HepG2 (cell line): ENCODE results near the gene ADAMTS13. TPM values are rescaled to one million over a fixed set of nuclear protein-coding genes. Genes with fewer than 3 reads are reported as not detected.

Experiments used
- IRF9 ChIP-seq: sonication (generic); formaldehyde crosslinking; IDR thresholded peaks from 2 replicates; pipeline ENCODE4 v1.8.0; 2022; ENCODE audit warnings: missing genetic modification reagents, mild to moderate bottlenecking, borderline replicate concordance
- KIAA2018 ChIP-seq: sonication (generic); formaldehyde crosslinking; IDR thresholded peaks from 2 replicates; pipeline ENCODE4 v1.5.0; 2020; ENCODE audit warnings: mild to moderate bottlenecking, missing genetic modification reagents, borderline replicate concordance
- MZF1 ChIP-seq: sonication (generic); formaldehyde crosslinking; IDR thresholded peaks from 2 replicates; pipeline ENCODE4 v1.8.1; 2023; ENCODE audit warnings: mild to moderate bottlenecking, missing genetic modification reagents, borderline replicate concordance
- SMC3 ChIP-seq: IDR thresholded peaks from 2 replicates; pipeline ENCODE4 v1.6.1; 2011; ENCODE audit warnings: low read length, improper control_type of control experiment
- SUZ12 ChIP-seq: fragments of 150-350 bp; IDR thresholded peaks from 2 replicates; pipeline ENCODE4 v1.6.1; 2014; ENCODE audit warnings: low read depth, low read length
- WIZ ChIP-seq: sonication (generic); formaldehyde crosslinking; IDR thresholded peaks from 2 replicates; pipeline ENCODE4 v1.5.1; 2020; ENCODE audit warnings: mild to moderate bottlenecking, missing genetic modification reagents
- ZFAT ChIP-seq: sonication (generic); formaldehyde crosslinking; conservative IDR thresholded peaks from 2 replicates; pipeline ENCODE4 v1.8.1; 2023; ENCODE audit warnings: missing genetic modification reagents, inconsistent platforms
- ZNF331 ChIP-seq: sonication (generic); formaldehyde crosslinking; IDR thresholded peaks from 2 replicates; pipeline ENCODE4 v1.4.0; 2020; ENCODE audit warnings: missing genetic modification reagents
- ZNF619 ChIP-seq: sonication (generic); formaldehyde crosslinking; IDR thresholded peaks from 2 replicates; pipeline ENCODE4 v1.4.0; 2020; ENCODE audit warnings: mild to moderate bottlenecking, missing genetic modification reagents
- ZNF670 ChIP-seq: sonication (generic); formaldehyde crosslinking; IDR thresholded peaks from 2 replicates; pipeline ENCODE4 v1.8.0; 2022; ENCODE audit warnings: mild to moderate bottlenecking, missing genetic modification reagents, borderline replicate concordance
- ZNF776 ChIP-seq: sonication (generic); formaldehyde crosslinking; IDR thresholded peaks from 2 replicates; pipeline ENCODE4 v1.4.0; 2020; ENCODE audit warnings: mild to moderate bottlenecking, missing genetic modification reagents
- polyA plus RNA-seq, 8 experiments: library from polyadenylated mRNA; depleted of rRNA in 3 of 8; stranded (reverse) in 7 of 8; unstranded in 1 of 8; fragments of >200 nt; fragmentation: Illumina TruSeq in 4 of 8; extraction: Trizol in 4 of 8; gene quantifications; 2 replicates each; pipeline versions ENCODE4 v1.2.1 to v1.2.3, GENCODE V29; 2011 to 2016; ENCODE audit warnings: low read depth in 4 of 8, missing spikeins in 1 of 8, mixed read lengths in 1 of 8; ENCODE audit not compliant: insufficient read depth in 1 of 8
- total RNA-seq, 5 experiments: library from RNA; depleted of rRNA; stranded (reverse); fragments of >200 nt; fragmentation: Illumina TruSeq; extraction: Trizol; gene quantifications; 2 replicates each; pipeline ENCODE4 v1.2.3, GENCODE V29; 2016; ENCODE audit warnings: low read depth in 1 of 5
- TF ChIP-seq, protein P1 (sequence below): IDR thresholded peaks from 2 replicates; pipeline ENCODE4 v1.6.1; 2016; ENCODE audit warnings: mild to moderate bottlenecking
- TF ChIP-seq, protein P2 (sequence below): sonication (generic); formaldehyde crosslinking; conservative IDR thresholded peaks from 2 replicates; pipeline ENCODE4 v1.4.0; 2020; ENCODE audit warnings: missing genetic modification reagents
- TF ChIP-seq, protein P3 (sequence below): IDR thresholded peaks from 2 replicates; pipeline ENCODE4 v1.6.1; 2012; ENCODE audit warnings: inconsistent platforms
- TF ChIP-seq, protein P4 (sequence below): sonication (generic); formaldehyde crosslinking; IDR thresholded peaks from 2 replicates; pipeline ENCODE4 v1.8.1; 2023; ENCODE audit warnings: missing genetic modification reagents, mild to moderate bottlenecking, borderline replicate concordance

Gene ADAMTS13
- total and polyA plus RNA-seq, 2 of the 13 experiments (the other 11 are each of a cell fraction or from before 2014, with no cell fraction given): 0.91 to 4.5 TPM

GRCh38 chr9:133377721-133378216 is 44.4 kb upstream of the ADAMTS13 start (continued):
- no peak for TF ChIP-seq IRF9
- TF ChIP-seq SMC3: no peak
- TF ChIP-seq, protein P1, sequence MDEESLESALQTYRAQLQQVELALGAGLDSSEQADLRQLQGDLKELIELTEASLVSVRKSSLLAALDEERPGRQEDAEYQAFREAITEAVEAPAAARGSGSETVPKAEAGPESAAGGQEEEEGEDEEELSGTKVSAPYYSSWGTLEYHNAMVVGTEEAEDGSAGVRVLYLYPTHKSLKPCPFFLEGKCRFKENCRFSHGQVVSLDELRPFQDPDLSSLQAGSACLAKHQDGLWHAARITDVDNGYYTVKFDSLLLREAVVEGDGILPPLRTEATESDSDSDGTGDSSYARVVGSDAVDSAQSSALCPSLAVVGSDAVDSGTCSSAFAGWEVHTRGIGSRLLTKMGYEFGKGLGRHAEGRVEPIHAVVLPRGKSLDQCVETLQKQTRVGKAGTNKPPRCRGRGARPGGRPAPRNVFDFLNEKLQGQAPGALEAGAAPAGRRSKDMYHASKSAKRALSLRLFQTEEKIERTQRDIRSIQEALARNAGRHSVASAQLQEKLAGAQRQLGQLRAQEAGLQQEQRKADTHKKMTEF (CRISPR knock-in tag): no peak
- TF ChIP-seq, protein P2, sequence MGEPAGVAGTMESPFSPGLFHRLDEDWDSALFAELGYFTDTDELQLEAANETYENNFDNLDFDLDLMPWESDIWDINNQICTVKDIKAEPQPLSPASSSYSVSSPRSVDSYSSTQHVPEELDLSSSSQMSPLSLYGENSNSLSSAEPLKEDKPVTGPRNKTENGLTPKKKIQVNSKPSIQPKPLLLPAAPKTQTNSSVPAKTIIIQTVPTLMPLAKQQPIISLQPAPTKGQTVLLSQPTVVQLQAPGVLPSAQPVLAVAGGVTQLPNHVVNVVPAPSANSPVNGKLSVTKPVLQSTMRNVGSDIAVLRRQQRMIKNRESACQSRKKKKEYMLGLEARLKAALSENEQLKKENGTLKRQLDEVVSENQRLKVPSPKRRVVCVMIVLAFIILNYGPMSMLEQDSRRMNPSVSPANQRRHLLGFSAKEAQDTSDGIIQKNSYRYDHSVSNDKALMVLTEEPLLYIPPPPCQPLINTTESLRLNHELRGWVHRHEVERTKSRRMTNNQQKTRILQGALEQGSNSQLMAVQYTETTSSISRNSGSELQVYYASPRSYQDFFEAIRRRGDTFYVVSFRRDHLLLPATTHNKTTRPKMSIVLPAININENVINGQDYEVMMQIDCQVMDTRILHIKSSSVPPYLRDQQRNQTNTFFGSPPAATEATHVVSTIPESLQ (CRISPR knock-in tag): no peak
- TF ChIP-seq KIAA2018: no peak
- no peak for TF ChIP-seq ZFAT (CRISPR knock-in tag)
- TF ChIP-seq, protein P3, sequence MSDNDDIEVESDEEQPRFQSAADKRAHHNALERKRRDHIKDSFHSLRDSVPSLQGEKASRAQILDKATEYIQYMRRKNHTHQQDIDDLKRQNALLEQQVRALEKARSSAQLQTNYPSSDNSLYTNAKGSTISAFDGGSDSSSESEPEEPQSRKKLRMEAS: peak; percentile 17; the same call in 1 of the 2 replicates
- TF ChIP-seq MZF1 (CRISPR knock-in tag): no peak
- TF ChIP-seq ZNF331 (CRISPR knock-in tag): 0 out of 2 replicates have a peak, but pooled peaks have one; percentile 40
- no peak for TF ChIP-seq WIZ (CRISPR knock-in tag)
- TF ChIP-seq ZNF670 (CRISPR knock-in tag): no peak
- TF ChIP-seq, protein P4, sequence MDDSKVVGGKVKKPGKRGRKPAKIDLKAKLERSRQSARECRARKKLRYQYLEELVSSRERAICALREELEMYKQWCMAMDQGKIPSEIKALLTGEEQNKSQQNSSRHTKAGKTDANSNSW (CRISPR knock-in tag): no peak
- TF ChIP-seq ZNF619 (CRISPR knock-in tag): no peak
- no peak for TF ChIP-seq ZNF776 (CRISPR knock-in tag)
- TF ChIP-seq SUZ12: no peak
